ENCODE data around the gene LMF1.

LMF1 gene

GRCh38 chr16:934178-934577 is 36.6 kb downstream of the LMF1 start:
- TF ChIP-seq CTCF (IDR thresholded peaks at IDR 0.05): no peak

- TF ChIP-seq CTCF (IDR thresholded peaks at IDR 0.05): no peak
Measured at GRCh38 chr16:933581-933980, 37.2 kb downstream of the LMF1 start.

- no peak for TF ChIP-seq CTCF (IDR thresholded peaks at IDR 0.05)
Measured at GRCh38 chr16:932831-933330, 37.9 kb downstream of the LMF1 start.

- TF ChIP-seq CTCF (IDR thresholded peaks at IDR 0.05): no peak
Measured at GRCh38 chr16:931626-932500, 38.9 kb downstream of the LMF1 start.

- no peak for TF ChIP-seq CTCF (IDR thresholded peaks at IDR 0.05)
Measured at GRCh38 chr16:931171-931570, 39.6 kb downstream of the LMF1 start.

GRCh38 chr16:930511-930910 is 40.3 kb downstream of the LMF1 start:
- TF ChIP-seq CTCF (IDR thresholded peaks at IDR 0.05): no peak

GRCh38 chr16:930076-930475 is 40.7 kb downstream of the LMF1 start:
- no peak for TF ChIP-seq CTCF (IDR thresholded peaks at IDR 0.05)

Data from LNCAP (cell line).